GM13977 (cell line): ENCODE results near the gene GSTM3.

ENCODE experiments used
- DNase-seq: peaks from one replicate; pipeline ENCODE4 v3.0.0; 2012; ENCODE audit warnings: low spot score
- in situ Hi-C: fragments of 300-500 bp; cut with MboI; formaldehyde crosslinking; loops from one replicate; pipeline ENCODE4 v1.12.0; 2022; ENCODE audit warnings: low sequenced_read_pairs, low pct_unique_long_range_greater_than_20kb, mixed read lengths, inconsistent platforms; ENCODE audit not compliant: unreplicated experiment
- TF ChIP-seq, protein P1 (sequence below): IDR thresholded peaks from 2 replicates; pipeline ENCODE4 v1.5.1; 2012; ENCODE audit warnings: mild to moderate bottlenecking, control low read depth; ENCODE audit not compliant: insufficient read depth; ENCODE audit errors: extremely low read depth, missing control alignments

Gene GSTM3

DNA sequence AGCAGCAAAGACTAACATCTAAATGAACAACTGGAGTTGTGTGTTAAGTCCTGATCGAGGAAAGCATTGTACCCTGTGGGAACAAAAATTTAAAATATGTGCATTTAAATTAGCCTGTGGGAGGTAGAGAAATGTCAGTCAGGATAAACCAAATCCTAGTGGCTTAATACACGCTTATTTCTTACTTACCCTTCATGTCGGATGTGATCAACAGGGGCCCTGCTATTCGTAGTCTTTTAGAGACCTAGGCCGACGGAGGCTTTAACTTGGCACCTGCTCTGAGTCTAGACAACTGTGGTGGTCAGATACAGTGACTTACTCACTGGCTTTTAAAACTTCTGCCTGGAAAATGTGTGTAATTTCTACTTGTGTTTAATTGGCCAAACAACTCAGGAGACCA is 10.2 kb downstream of the GSTM3 start:
- DNase-seq: no peak
- TF ChIP-seq, protein P1, sequence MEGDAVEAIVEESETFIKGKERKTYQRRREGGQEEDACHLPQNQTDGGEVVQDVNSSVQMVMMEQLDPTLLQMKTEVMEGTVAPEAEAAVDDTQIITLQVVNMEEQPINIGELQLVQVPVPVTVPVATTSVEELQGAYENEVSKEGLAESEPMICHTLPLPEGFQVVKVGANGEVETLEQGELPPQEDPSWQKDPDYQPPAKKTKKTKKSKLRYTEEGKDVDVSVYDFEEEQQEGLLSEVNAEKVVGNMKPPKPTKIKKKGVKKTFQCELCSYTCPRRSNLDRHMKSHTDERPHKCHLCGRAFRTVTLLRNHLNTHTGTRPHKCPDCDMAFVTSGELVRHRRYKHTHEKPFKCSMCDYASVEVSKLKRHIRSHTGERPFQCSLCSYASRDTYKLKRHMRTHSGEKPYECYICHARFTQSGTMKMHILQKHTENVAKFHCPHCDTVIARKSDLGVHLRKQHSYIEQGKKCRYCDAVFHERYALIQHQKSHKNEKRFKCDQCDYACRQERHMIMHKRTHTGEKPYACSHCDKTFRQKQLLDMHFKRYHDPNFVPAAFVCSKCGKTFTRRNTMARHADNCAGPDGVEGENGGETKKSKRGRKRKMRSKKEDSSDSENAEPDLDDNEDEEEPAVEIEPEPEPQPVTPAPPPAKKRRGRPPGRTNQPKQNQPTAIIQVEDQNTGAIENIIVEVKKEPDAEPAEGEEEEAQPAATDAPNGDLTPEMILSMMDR: no peak
- in situ Hi-C loops: no loop called here

DNA sequence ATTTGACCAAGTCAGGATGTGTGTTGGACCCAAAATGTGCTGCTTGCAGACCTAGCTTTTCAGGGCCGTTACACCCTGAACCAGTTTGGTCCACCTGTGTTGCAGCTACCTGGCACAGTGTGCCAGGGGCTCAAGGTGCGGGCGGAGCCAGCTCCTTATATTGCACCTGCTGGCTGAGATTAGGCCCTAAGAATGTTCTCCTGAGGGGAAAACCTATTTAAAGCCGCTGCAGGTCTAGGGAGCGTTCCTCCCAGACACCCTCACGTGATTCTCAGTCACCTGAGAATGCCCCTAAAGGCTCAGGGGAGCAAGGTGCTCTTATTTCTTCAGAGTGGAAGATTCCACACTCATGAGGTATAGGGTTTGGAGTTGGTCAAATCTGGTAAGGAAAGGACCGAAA is 12.0 kb downstream of the GSTM3 start:
- in situ Hi-C loops: no loop called here
- TF ChIP-seq, protein P1: no peak
- no peak for DNase-seq

DNA sequence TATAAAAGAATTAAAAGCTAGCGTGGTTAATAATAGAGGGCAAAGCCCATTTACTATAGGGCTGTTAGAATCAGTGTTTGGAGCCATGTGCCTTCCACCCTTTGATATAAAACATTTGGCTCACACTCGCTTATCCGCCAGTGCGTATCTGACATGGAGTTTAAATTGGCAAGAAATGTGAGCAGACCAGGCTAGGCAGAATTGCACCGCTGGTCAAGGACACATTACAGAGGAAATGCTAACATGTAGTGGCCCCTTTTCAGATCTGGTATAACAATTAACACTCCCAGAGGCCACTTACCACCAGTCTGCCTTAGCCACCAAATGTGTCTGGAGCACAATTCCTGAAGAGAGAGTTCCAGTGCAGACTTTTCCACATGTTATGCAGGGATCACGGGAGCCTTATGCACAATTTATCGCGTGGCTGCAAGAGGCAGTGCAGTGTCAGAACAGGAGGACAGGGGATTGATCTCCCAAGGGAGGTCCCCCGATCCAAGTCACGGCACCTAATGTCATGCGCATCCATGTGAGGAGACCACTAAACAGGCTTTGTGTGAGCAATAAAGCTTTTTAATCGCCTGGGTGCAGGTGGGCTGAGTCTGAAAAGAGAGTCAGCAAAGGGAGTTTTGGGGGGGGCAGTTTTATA is 14.0 kb downstream of the GSTM3 start:
- no peak for DNase-seq
- in situ Hi-C loops: no loop called here
- TF ChIP-seq, protein P1: no peak

DNA sequence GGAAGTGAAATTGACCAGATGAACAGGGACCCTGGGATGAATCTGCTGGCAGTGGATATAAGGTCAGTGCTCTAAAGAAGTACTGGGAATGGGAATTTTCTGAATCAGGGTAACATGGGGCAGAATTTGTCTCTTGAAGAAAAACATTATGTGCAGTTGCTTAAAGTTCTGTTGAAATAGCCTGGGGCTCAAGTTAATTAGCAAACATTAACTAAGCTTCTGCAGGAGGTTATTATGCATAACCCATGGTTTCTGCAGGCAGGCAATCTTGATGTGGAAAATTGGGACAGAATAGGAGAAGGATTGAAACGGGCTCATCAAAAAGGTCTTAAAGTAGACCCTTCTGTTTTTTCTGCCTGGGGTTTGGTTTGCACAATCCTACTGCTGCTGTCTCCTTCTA is 14.8 kb downstream of the GSTM3 start:
- in situ Hi-C loops: no loop called here
- TF ChIP-seq, protein P1: no peak

DNA sequence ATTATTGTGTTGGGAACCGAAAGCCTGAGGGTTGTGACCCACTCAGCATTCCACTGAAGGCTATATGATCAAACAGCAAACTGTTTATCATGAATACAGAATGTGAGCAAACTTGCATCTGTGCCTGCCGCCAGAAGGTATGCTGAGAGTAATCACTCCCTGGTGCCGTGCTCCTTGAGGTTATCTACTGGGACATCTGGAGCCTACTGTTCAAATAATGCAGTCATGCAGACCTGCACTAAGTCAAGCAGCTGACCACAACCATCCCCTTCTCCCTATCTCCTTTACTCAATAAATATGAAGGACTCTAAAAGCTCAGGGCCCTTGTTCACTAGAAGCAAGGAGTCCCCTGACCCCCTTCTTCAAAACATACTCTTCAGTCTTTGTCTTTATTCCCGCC is 15.3 kb downstream of the GSTM3 start:
- TF ChIP-seq, protein P1: no peak
- no peak for DNase-seq
- in situ Hi-C loops: no loop called here

More for the DNA sequence above, 14.8 kb downstream of the GSTM3 start:
- DNase-seq: no peak

DNA sequence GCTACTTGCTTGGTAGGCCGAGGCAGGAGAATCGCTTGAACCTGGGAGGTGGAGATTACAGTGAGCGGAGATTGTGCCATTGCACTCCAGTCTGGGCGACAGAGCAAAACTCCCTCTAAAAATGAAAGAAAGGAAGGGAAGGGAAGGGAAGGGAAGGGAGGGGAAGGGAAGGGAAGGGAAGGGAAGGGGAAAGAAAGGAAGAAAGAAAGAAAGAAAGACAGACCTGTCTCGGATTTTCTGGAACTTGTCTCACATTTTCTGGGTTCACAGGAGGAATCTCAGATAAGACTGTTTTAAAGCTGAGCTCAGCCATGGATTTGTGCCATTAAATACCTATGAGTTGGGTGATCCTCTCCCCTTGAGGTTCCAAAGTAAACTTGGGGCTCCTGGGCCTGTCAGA is 15.9 kb downstream of the GSTM3 start:
- in situ Hi-C loops: no loop called here
- DNase-seq: no peak
- TF ChIP-seq, protein P1: no peak
